HepG2 (cell line): ENCODE measurements around the gene DNMT3B. TPM values are rescaled to one million over a fixed set of nuclear protein-coding genes. Genes with fewer than 3 reads are reported as not detected.
"Not testable (repeated sequence)": the region's sequence is repeated elsewhere in the genome, so short reads cannot be mapped to it uniquely, and the experiment has no call there.

Experiments
- ATAC-seq: fragments of 200-7000 bp; cut with Tn5 transposase; 3 replicates; pipeline ENCODE4 v1.9.1; 2020; ENCODE audit warnings: mild to moderate bottlenecking, moderate library complexity
- BruUV-seq: library from RNA; stranded (reverse); fragments of 400-500 nt; replicated peaks from 2 replicates; lab custom pipeline; 2021; lab: Mats Ljungman, UMichigan
- CTCF ChIA-PET: fragments of 300-600 bp; formaldehyde crosslinking; extraction: SDS; loops from one replicate; lab custom pipeline; 2021; ENCODE audit warnings: low total read pairs, inconsistent platforms, low intra/inter-chr PET ratio; lab: Yijun Ruan, JAX
- POLR2A ChIA-PET: fragments of 350-600 bp; sonication (Branson Sonifier 250); formaldehyde crosslinking; loops from one replicate; lab custom pipeline; 2020; ENCODE audit warnings: antibody characterized with exemption, inconsistent platforms; lab: Yijun Ruan, JAX
- DNase-seq: peaks from one replicate; pipeline ENCODE4 v3.0.0-alpha.2; 2015; ENCODE audit warnings: low spot score
- FAIRE-seq: peaks from 3 replicates; lab custom pipeline; 2011; peaks lifted over from hg19 to GRCh38; lab: Jason Lieb, UNC
- H2AFZ ChIP-seq: one replicate; pipeline ENCODE4 v1.6.1; 2011; ENCODE audit warnings: low read length, inconsistent platforms
- H3K27ac ChIP-seq: fragments of 300-600 bp; 3 replicates; pipeline ENCODE4 v1.8.0; 2011; ENCODE audit warnings: mixed run types, mild to moderate bottlenecking, mixed read lengths, low read length, inconsistent platforms; ENCODE audit not compliant: insufficient read depth; ENCODE audit errors: extremely low read length
- H3K27me3 ChIP-seq, 2 experiments: fragments of 200-600 bp in 1 of 2; 2 replicates in 1 of 2; 3 replicates in 1 of 2; pipeline versions ENCODE4 v1.6.0 to v1.8.0; 2011; ENCODE audit warnings: low read length in 2 of 2, mild to moderate bottlenecking in 2 of 2, moderate library complexity in 2 of 2, inconsistent platforms in 1 of 2; ENCODE audit not compliant: insufficient read depth in 2 of 2, control insufficient read depth in 1 of 2
- H3K36me3 ChIP-seq, 2 experiments: fragments of 200-600 bp in 1 of 2; replicated peaks in 1 of 2; 2 replicates in 1 of 2; 3 replicates in 1 of 2; pipeline versions ENCODE4 v1.5.1 to v1.8.0; 2011; ENCODE audit warnings: low read length in 2 of 2, inconsistent platforms in 1 of 2; ENCODE audit not compliant: insufficient read depth in 2 of 2, control insufficient read depth in 1 of 2
- H3K4me1 ChIP-seq: 2 replicates; pipeline ENCODE4 v1.5.1; 2012; ENCODE audit warnings: low read length, inconsistent platforms; ENCODE audit not compliant: insufficient read depth
- H3K4me2 ChIP-seq: 2 replicates; pipeline ENCODE4 v1.6.0; 2011; ENCODE audit warnings: low read depth, low read length, inconsistent platforms
- H3K4me3 ChIP-seq, 3 experiments: fragments of 200-600 bp in 1 of 3; sonication (generic), shearing (Covaris generic) in 1 of 3; replicated peaks in 1 of 3; 2 replicates each; pipeline ENCODE4 v1.5.1; 2011 to 2016; ENCODE audit warnings: low read length in 3 of 3, inconsistent platforms in 2 of 3, low read depth in 2 of 3, mild to moderate bottlenecking in 2 of 3, control low read depth in 1 of 3, mixed read lengths in 1 of 3; ENCODE audit not compliant: insufficient read depth in 1 of 3
- H3K79me2 ChIP-seq: one replicate; pipeline ENCODE4 v1.6.1; 2011; ENCODE audit warnings: low read length, inconsistent platforms; ENCODE audit not compliant: insufficient read depth
- H3K9ac ChIP-seq: 2 replicates; pipeline ENCODE4 v1.6.0; 2011; ENCODE audit warnings: mild to moderate bottlenecking, low read depth, low read length, inconsistent platforms; ENCODE audit not compliant: insufficient read depth
- H3K9me3 ChIP-seq: 2 replicates; pipeline ENCODE4 v1.5.1; 2012; ENCODE audit warnings: mild to moderate bottlenecking, low read length
- H4K20me1 ChIP-seq: 2 replicates; pipeline ENCODE4 v1.6.0; 2011; ENCODE audit warnings: inconsistent platforms, mild to moderate bottlenecking, low read length, moderate library complexity; ENCODE audit not compliant: insufficient read depth
- CREM ChIP-seq, 2 experiments: sonication (generic) in 1 of 2; formaldehyde crosslinking in 1 of 2; IDR thresholded peaks; 2 replicates each; pipeline versions ENCODE4 v1.4.0 to v1.6.1; 2016 to 2020; ENCODE audit warnings: antibody characterized with exemption in 1 of 2, mild to moderate bottlenecking in 1 of 2, missing genetic modification reagents in 1 of 2
- GATAD1 ChIP-seq: IDR thresholded peaks from 2 replicates; pipeline ENCODE4 v1.6.1; 2016; ENCODE audit warnings: missing genetic modification reagents, missing compliant biosample characterization
- NPAS2 ChIP-seq: sonication (generic); formaldehyde crosslinking; IDR thresholded peaks from 2 replicates; pipeline ENCODE4 v1.8.0; 2022; ENCODE audit warnings: mild to moderate bottlenecking, missing genetic modification reagents, borderline replicate concordance
- NR0B2 ChIP-seq: sonication (generic); formaldehyde crosslinking; IDR thresholded peaks from 2 replicates; pipeline ENCODE4 v1.4.0; 2020; ENCODE audit warnings: mild to moderate bottlenecking, missing genetic modification reagents
- ZBTB20 ChIP-seq: sonication (generic); formaldehyde crosslinking; IDR thresholded peaks from 2 replicates; pipeline ENCODE4 v1.8.1; 2023; ENCODE audit warnings: missing genetic modification reagents, low read depth, mild to moderate bottlenecking, borderline replicate concordance
- ZNF121 ChIP-seq: sonication (generic); formaldehyde crosslinking; IDR thresholded peaks from 2 replicates; pipeline ENCODE4 v1.5.0; 2020; ENCODE audit warnings: mild to moderate bottlenecking, missing genetic modification reagents
- ZNF251 ChIP-seq: sonication (generic); formaldehyde crosslinking; IDR thresholded peaks from 2 replicates; pipeline ENCODE4 v1.9.0; 2021; ENCODE audit warnings: mild to moderate bottlenecking, missing genetic modification reagents
- ZNF382 ChIP-seq: sonication (generic); formaldehyde crosslinking; IDR thresholded peaks from 2 replicates; pipeline ENCODE4 v1.5.0; 2020; ENCODE audit warnings: missing genetic modification reagents, mild to moderate bottlenecking, borderline replicate concordance
- ZNF549 ChIP-seq: sonication (generic); formaldehyde crosslinking; IDR thresholded peaks from 2 replicates; pipeline ENCODE4 v1.5.0; 2020; ENCODE audit warnings: missing genetic modification reagents
- ZNF687 ChIP-seq: sonication (generic); formaldehyde crosslinking; IDR thresholded peaks from 2 replicates; pipeline ENCODE4 v1.5.1; 2020; ENCODE audit warnings: mild to moderate bottlenecking, missing genetic modification reagents, moderate library complexity
- ZNF800 ChIP-seq: sonication (generic); formaldehyde crosslinking; IDR thresholded peaks from 2 replicates; pipeline ENCODE4 v1.4.0; 2020; ENCODE audit warnings: missing genetic modification reagents
- WGBS: methylation state at CpG from one replicate; pipeline ENCODE4 v1.1.6; 2017; ENCODE audit warnings: low lambda C conversion rate; 5-methylcytosine and 5-hydroxymethylcytosine counted together
- in situ Hi-C: cut with HindIII; loops from 2 replicates; pipeline ENCODE4 v1.10.0; 2017; ENCODE audit warnings: low pct_unique_long_range_greater_than_20kb; ENCODE audit not compliant: extremely low pct_ligation_motif_present
- intact Hi-C: fragments of 100-400 bp; cut with micrococcal nuclease; formaldehyde crosslinking; loops from one replicate; pipeline ENCODE4 v1.10.0; 2022; ENCODE audit not compliant: unreplicated experiment
- polyA plus RNA-seq, 8 experiments: library from polyadenylated mRNA; depleted of rRNA in 3 of 8; stranded (reverse) in 7 of 8; unstranded in 1 of 8; fragments of >200 nt; fragmentation: Illumina TruSeq in 4 of 8; extraction: Trizol in 4 of 8; gene quantifications; 2 replicates each; pipeline versions ENCODE4 v1.2.1 to v1.2.3, GENCODE V29; 2011 to 2016; ENCODE audit warnings: low read depth in 4 of 8, missing spikeins in 1 of 8, mixed read lengths in 1 of 8; ENCODE audit not compliant: insufficient read depth in 1 of 8
- total RNA-seq, 5 experiments: library from RNA; depleted of rRNA; stranded (reverse); fragments of >200 nt; fragmentation: Illumina TruSeq; extraction: Trizol; gene quantifications; 2 replicates each; pipeline ENCODE4 v1.2.3, GENCODE V29; 2016; ENCODE audit warnings: low read depth in 1 of 5

Gene DNMT3B
- total and polyA plus RNA-seq, 2 of the 13 experiments (the other 11 are each of a cell fraction or from before 2014, with no cell fraction given) = 3.8 to 13.9 TPM

- H2AFZ ChIP-seq, H3K27me3 ChIP-seq, H3K4me2 ChIP-seq, DNase-seq, in situ Hi-C loops, H3K4me3 ChIP-seq, POLR2A ChIA-PET, H3K27ac ChIP-seq, BruUV-seq, CTCF ChIA-PET, intact Hi-C loops, H3K79me2 ChIP-seq, H3K9me3 ChIP-seq, ATAC-seq, H3K9ac ChIP-seq, H4K20me1 ChIP-seq, FAIRE-seq: not testable (repeated sequence)
- TF ChIP-seq ZNF121 = peak; percentile 71
- H3K36me3 ChIP-seq = peaks cover 10 to 17% of the 10 kb centered on the region in 2 experiments
- peaks cover 16% of the 10 kb centered on the region for H3K4me1 ChIP-seq
- 96% methylated on average over 5 of the region's 5 CpGs for WGBS
Measured at GRCh38 chr20:32729334-32729733, 32.9 kb upstream of the DNMT3B start.

GRCh38 chr20:32731882-32732266 is 30.3 kb upstream of the DNMT3B start:
- FAIRE-seq (peak; percentile 92), DNase-seq (peak; percentile 89), ATAC-seq (peak; percentile 88)
- POLR2A ChIA-PET = interaction anchor here (1.1 to 2.9 kb wide), 4 partner anchors 11 to 47 kb away, joined by 4 to 12 read pairs (median 6); partner anchors contain the start of gene COMMD7
- Histone ChIP-seq H3K4me2 (0 out of 2 replicates have a peak overlapping the region, but pooled peaks have one; percentile 20), H3K27me3 (no peaks in the 10 kb centered on the region), H3K79me2 (no peaks in the 10 kb centered on the region), H3K27ac (peak overlapping the region; percentile 32), H3K9me3 (no peaks in the 10 kb centered on the region), H2AFZ (no peak overlapping the region), H3K4me3 (no peak overlapping the region), H4K20me1 (no peaks in the 10 kb centered on the region), H3K9ac (no peak overlapping the region), H3K4me1 (peaks cover 16% of the 10 kb centered on the region), H3K36me3 (peaks cover 6 to 9% of the 10 kb centered on the region in 2 experiments)
- BruUV-seq = no TSS peak
- CTCF ChIA-PET = interaction anchor here (1.1 kb wide), 1 partner anchor 47 kb away, joined by 7 read pairs; no protein-coding TSS in a partner anchor
- intact Hi-C loops = no loop called here
- in situ Hi-C loops = no loop called here
- WGBS = 12% methylated on average over 4 of the region's 4 CpGs
- TF ChIP-seq ZNF687 (no peak; the same call in 1 of the 2 replicates), ZNF800 (CRISPR knock-in tag) (no peak), ZNF382 (no peak), ZNF251 (CRISPR knock-in tag) (no peak), ZBTB20 (CRISPR knock-in tag) (no peak), NPAS2 (CRISPR knock-in tag) (no peak), CREM (IDR thresholded peaks at IDR 0.05) (no peak; the same call in 1 of the 2 replicates), CREM (CRISPR knock-in tag; IDR thresholded peaks at IDR 0.05) (no peak), ZNF549 (CRISPR knock-in tag) (no peak), NR0B2 (CRISPR knock-in tag) (no peak), GATAD1 (CRISPR knock-in tag) (0 out of 2 replicates have a peak, but pooled peaks have one; percentile 35)
